HG03342 (cell line): ENCODE results near the gene SLC11A1.

Experiments used
- ATAC-seq: cut with Tn5 transposase; IDR thresholded peaks from one replicate; pipeline ENCODE4 v1.9.1; 2021; ENCODE audit warnings: mild to moderate bottlenecking, moderate library complexity; ENCODE audit not compliant: unreplicated experiment

Gene SLC11A1

GRCh38 chr2:218366621-218367414 is 15.3 kb upstream of the SLC11A1 start:
- ATAC-seq, result no peak

GRCh38 chr2:218367415-218368149 is 14.5 kb upstream of the SLC11A1 start:
- ATAC-seq, result peak; percentile 94

- no peak for ATAC-seq
These were observed 13.9 kb upstream of the SLC11A1 start for GRCh38 chr2:218368150-218368528.

DNA sequence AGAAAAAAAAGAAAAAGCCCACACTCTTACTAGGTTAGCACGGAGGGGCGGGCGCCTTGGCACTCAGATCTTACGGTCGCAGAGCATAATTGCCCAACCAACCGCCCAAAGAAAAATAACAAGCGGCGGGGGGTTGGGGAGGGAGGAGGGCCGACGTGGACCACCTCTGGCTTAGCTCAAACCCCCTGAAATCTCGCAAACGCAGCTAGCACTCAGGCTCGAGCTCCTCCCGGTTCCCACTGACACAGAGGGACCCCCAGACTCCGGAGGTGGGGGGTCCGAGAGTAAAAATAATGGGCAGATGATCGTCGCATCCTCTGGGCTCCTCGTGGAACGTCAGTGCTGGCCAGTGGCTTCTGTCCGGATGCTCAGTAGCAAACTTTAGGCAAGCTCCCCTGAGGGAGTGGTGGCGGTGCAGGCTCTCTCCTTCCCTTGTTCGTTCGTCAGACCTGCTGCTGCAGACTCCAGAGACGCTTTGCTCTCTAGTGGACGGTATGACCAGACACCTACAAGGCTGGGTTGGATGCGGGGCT is 13.4 kb upstream of the SLC11A1 start:
- no peak for ATAC-seq

DNA sequence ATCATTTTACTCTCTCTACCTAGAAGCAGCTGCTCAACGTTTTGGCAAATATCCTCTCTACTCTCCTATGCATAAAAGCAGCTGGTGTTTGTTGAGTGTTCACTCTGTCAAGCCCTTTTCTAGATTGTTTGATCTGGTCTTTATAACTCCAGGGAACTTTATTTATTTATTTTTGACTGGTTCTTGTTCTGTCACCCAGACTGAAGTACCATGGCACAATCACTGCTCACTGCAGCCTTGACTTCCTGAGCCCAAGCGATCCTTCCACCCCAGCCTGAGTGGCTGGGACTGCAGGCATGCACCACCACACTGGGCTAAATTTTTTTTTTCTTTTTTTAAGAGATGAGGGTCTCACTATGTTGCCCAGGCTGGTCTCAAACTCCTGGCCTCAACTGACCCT is 12.7 kb upstream of the SLC11A1 start:
- ATAC-seq, result no peak

- ATAC-seq, result no peak
These were observed 11.5 kb upstream of the SLC11A1 start for GRCh38 chr2:218370410-218371063.

DNA sequence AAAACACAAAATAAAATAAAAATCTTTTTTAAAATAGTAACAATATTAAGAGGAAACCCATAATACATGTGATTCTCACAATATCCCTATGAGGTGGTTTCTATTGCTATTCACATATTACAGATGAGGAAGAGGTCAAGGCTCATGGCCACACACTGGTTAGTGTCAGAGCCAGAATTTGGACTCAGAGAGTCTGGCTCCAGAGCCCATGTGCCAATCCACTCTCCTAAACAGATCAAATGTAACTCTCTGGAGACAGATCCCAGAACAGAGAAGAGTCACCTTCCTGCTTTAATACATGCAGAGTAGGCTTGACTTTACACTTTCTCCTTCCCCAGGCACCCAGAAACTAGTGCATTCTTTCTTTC is 10.1 kb upstream of the SLC11A1 start:
- ATAC-seq, result no peak

DNA sequence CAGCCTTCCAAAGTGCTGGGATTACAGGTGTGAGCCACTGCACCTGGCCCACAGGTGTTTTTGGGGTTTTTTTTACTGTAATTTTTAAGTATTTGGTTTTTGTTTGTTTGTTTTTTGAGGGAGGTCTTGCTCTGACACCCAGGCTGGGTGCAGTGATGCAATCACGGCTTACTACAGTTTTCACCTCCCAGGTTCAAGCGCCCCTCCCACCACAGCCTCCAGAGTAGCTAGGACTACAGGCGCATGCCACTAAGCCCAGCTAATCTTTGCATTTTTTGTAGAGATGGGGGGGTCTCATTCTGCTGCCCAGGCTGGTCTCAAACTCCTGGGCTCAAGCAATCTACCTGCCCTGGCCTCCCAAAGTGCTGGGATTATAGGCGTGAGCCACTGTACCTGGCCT is 7.3 kb upstream of the SLC11A1 start:
- ATAC-seq, result no peak

- ATAC-seq, result no peak
These were observed 6.9 kb upstream of the SLC11A1 start for GRCh38 chr2:218375212-218375611.

- ATAC-seq, result no peak
These were observed 4.0 kb upstream of the SLC11A1 start for GRCh38 chr2:218378053-218378452.

GRCh38 chr2:218382785-218383184 is 712 bp downstream of the SLC11A1 start:
- no peak for ATAC-seq

DNA sequence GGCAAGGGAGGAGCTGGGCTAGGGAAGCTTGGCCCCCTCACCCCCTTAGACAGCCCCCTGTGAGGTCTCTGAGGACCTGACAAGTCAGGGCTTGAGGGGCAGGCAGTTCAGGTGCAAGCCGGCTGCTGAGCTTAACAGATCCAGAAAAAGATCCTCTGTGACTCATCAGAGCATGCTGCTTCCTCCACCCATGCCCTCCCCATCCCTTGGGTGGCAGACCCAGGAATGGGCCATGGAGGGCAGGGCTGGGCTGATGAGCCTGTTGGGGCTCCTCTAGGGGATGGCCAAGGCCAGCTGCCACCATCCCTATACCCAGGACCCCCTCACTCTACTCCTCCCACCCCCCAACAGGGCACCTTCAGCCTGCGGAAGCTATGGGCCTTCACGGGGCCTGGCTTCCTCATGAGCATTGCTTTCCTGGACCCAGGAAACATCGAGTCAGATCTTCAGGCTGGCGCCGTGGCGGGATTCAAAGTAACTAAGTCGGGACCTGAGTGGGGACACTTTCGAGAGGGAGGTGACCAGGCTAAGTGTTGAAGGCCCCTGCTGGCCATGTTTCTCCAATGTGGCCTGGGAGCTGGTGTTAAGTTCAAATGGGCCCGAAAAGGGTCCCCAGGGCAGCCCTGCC is 1.9 kb downstream of the SLC11A1 start:
- ATAC-seq, result no peak

DNA sequence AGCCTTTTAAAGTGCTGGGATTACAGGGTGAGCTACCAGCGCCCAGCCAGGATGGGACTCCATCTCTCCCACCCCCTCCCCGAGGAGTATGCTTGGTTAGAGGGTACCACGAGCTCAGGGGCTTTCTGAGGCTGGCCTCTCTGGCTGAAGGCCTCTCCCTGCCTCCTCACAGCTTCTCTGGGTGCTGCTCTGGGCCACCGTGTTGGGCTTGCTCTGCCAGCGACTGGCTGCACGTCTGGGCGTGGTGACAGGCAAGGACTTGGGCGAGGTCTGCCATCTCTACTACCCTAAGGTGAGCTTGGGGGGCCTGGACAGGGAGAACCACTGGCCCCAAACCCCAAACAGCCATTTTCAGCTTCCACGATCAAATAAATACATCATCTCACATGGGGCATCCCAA is 2.9 kb downstream of the SLC11A1 start:
- ATAC-seq, result no peak

DNA sequence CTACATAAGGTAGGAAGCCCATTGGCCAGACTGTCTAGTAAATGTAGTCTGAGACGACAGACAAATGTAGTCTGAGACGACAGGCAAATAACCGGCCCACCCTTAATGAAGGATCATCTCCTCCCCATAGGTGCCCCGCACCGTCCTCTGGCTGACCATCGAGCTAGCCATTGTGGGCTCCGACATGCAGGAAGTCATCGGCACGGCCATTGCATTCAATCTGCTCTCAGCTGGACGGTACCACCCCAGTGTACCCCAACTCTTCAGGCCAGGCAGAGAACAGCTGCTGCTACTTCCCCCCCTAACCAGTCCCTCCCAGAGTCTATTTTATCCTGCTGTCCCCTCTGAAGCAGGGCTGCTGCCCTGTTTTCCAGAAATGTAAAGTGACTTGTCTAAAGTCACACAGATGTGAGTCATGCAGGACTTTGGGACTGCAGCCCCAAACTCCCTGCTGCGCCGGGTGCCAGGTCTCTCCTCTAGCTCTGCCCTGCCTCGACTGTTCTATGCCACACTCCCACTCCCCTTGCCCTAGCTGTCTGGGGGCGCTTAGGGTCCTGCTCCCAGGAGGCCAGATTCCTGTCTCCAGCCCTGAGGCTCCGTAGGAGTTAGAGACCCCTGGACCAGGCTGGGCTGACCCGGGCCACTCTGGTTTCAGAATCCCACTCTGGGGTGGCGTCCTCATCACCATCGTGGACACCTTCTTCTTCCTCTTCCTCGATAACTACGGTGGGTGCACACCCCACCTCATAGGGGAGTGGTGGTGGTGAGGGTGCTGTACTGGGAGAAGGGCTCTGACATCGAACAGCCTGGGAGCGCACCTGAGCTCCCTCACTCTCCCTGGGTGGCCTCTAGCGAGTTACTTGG is 4.7 kb downstream of the SLC11A1 start:
- no peak for ATAC-seq

GRCh38 chr2:218387369-218388194 is 5.5 kb downstream of the SLC11A1 start:
- ATAC-seq, result no peak

DNA sequence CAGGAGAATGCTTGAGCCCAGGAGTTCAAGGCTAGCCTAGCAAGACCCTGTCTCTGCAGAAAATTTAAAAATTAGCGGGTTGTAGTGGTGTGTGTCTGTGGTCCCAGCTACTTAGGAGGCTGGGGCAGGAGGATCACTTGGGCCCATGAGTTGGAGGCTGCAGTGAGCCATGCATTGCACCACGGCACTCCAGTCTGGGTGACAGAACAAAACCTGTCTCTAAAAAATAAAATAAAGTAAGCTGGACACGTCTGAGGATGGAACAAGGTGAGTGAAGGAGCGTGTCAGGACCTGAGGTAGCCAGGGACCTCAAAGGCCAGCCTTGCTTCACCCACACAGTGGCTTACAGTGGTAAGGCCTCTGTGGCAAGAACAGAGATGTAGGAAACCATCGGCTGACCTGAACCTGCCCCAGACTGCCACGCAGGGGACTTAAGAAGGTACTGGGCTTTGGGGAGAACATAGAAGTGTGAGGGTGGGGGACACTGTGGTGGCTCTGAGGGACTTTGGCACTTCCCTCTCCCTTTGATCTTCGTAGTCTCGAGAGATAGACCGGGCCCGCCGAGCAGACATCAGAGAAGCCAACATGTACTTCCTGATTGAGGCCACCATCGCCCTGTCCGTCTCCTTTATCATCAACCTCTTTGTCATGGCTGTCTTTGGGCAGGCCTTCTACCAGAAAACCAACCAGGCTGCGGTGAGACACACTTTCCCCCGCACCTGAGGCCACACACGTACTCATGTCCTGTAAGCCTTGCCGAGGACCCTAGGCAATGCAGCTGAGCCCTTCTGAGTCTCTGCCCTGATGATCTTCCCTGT is 7.5 kb downstream of the SLC11A1 start:
- no peak for ATAC-seq

DNA sequence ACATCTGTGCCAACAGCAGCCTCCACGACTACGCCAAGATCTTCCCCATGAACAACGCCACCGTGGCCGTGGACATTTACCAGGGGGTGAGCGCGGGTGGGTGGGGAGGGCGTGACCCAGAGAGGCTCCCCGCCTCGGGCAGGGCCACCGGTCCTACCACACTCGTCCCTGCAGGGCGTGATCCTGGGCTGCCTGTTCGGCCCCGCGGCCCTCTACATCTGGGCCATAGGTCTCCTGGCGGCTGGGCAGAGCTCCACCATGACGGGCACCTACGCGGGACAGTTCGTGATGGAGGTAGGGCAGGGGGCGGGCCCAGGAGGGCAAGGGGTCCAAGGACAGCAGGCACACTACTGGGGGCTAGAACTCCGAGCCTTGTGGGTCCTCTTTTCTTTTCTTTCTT is 9.1 kb downstream of the SLC11A1 start:
- ATAC-seq, result no peak

GRCh38 chr2:218392459-218392858 is 10.4 kb downstream of the SLC11A1 start:
- no peak for ATAC-seq
